ENCODE measurements around the gene TRIM5. TPM values are rescaled to one million over a fixed set of nuclear protein-coding genes. Genes with fewer than 3 reads are reported as not detected.

The TRIM5 gene
- total RNA-seq, 2 experiments from 2014 or later = 5.9 to 8.0 TPM

GRCh38 chr11:5626196-5626595 is 58.7 kb downstream of the TRIM5 start:
- ATAC-seq (ENCODE audit: poor library complexity) = no peak
- no peaks in the 10 kb centered on the region for H3K27me3 Mint-ChIP-seq
- intact Hi-C loops (cut with DNase I, micrococcal nuclease) = loop anchor here in 1 of 2 experiments (5.0 to 10.0 kb wide), 2 partner anchors 56 to 609 kb away; partner anchors contain the start of genes CNGA4 and FHIP1B

GRCh38 chr11:5625281-5625680 is 59.6 kb downstream of the TRIM5 start:
- H3K4me3 ChIP-seq (ENCODE audit: low read length) = peak overlapping the region; percentile 63
- H3K27ac Mint-ChIP-seq = peak overlapping the region; percentile 84
- CTCF ChIA-PET = interaction anchor here (1.3 to 1.8 kb wide), 2 partner anchors 25 to 59 kb away, joined by 3 to 4 read pairs; partner anchors contain the start of gene TRIM5
- intact Hi-C loops (cut with DNase I, micrococcal nuclease) = loop anchor here (2.0 to 10.0 kb wide), 3 partner anchors 57 to 610 kb away; partner anchors contain the start of genes CNGA4 (in 1 of the 2), FHIP1B (in 1 of the 2) and TRIM5 (in 1 of the 2)
- H3K4me1 ChIP-seq (ENCODE audit: insufficient read depth, low read length) = peaks cover 27% of the 10 kb centered on the region
- peak overlapping the region; percentile 90 for H3K4me3 Mint-ChIP-seq
- peak overlapping the region; percentile 43 to 50 for H3K27ac ChIP-seq (ENCODE audit: low read depth in 1 of 2, low read length in 2 of 2)
- no peaks in the 10 kb centered on the region for H3K36me3 ChIP-seq (ENCODE audit: insufficient read depth, low read length)
- H3K4me1 Mint-ChIP-seq (ENCODE audit: low read depth) = peaks cover 57% of the 10 kb centered on the region
- no peaks in the 10 kb centered on the region for H3K27me3 ChIP-seq (ENCODE audit: control insufficient read depth in 1 of 2, insufficient read depth in 2 of 2, low read length in 2 of 2)
- no peaks in the 10 kb centered on the region for H3K9me3 ChIP-seq (ENCODE audit: control insufficient read depth in 1 of 2, insufficient read depth in 1 of 2, low read length in 2 of 2)
- TF ChIP-seq CTCF (IDR thresholded peaks at IDR 0.05) = no peak
- no peaks in the 10 kb centered on the region for H3K27me3 Mint-ChIP-seq
- H3K36me3 Mint-ChIP-seq (ENCODE audit: low read depth) = peaks cover 5% of the 10 kb centered on the region
- peak in 2 of 14 experiments; percentile 9 to 10 for DNase-seq
- H3K9me3 Mint-ChIP-seq = no peaks in the 10 kb centered on the region
- POLR2A ChIA-PET = interaction anchor here (1.0 to 1.3 kb wide), 2 partner anchors 59 to 64 kb away, joined by 6 to 11 read pairs; partner anchors contain the start of genes TRIM22 and TRIM5
- ATAC-seq (ENCODE audit: poor library complexity) = no peak

More at GRCh38 chr11:5626196-5626595, 58.7 kb downstream of the TRIM5 start:
- Histone ChIP-seq H3K9me3 (ENCODE audit: control insufficient read depth in 1 of 2, insufficient read depth in 1 of 2, low read length in 2 of 2) (no peaks in the 10 kb centered on the region), H3K27me3 (ENCODE audit: control insufficient read depth in 1 of 2, insufficient read depth in 2 of 2, low read length in 2 of 2) (no peaks in the 10 kb centered on the region), H3K36me3 (ENCODE audit: insufficient read depth, low read length) (no peaks in the 10 kb centered on the region), H3K4me1 (ENCODE audit: insufficient read depth, low read length) (peaks cover 27% of the 10 kb centered on the region), H3K27ac (ENCODE audit: low read depth in 1 of 2, low read length in 2 of 2) (no peak overlapping the region), H3K4me3 (ENCODE audit: low read length) (no peak overlapping the region)
- peak overlapping the region; percentile 90 for H3K4me3 Mint-ChIP-seq
- CTCF ChIA-PET = interaction anchor here (1.8 kb wide), 1 partner anchor 26 kb away, joined by 4 read pairs; no protein-coding TSS in a partner anchor
- peaks cover 66% of the 10 kb centered on the region for H3K4me1 Mint-ChIP-seq (ENCODE audit: low read depth)
- H3K36me3 Mint-ChIP-seq (ENCODE audit: low read depth) = peaks cover 9% of the 10 kb centered on the region
- TF ChIP-seq CTCF (IDR thresholded peaks at IDR 0.05) = no peak
- no peaks in the 10 kb centered on the region for H3K9me3 Mint-ChIP-seq
- DNase-seq = no peak
- H3K27ac Mint-ChIP-seq = peak overlapping the region; percentile 84
- POLR2A ChIA-PET = no interaction called here

- Mint-ChIP-seq H3K4me3 (peak within 1 kb of the TSS; percentile 90), H3K4me1 (ENCODE audit: low read depth) (peaks cover 53% of the 10 kb centered on the region), H3K27me3 (no peaks in the 10 kb centered on the region), H3K27ac (peak within 1 kb of the TSS; percentile 84), H3K9me3 (no peaks in the 10 kb centered on the region), H3K36me3 (ENCODE audit: low read depth) (peaks cover 5% of the 10 kb centered on the region)
- intact Hi-C loops (cut with DNase I, micrococcal nuclease) = loop anchor here (2.0 to 10.0 kb wide), 4 partner anchors 58 to 610 kb away; partner anchors contain the start of genes CNGA4 (in 1 of the 2), FHIP1B (in 1 of the 2) and TRIM5 (in 1 of the 2)
- peak; percentile 98 for ATAC-seq (ENCODE audit: poor library complexity)
- H3K4me1 ChIP-seq (ENCODE audit: insufficient read depth, low read length) = peaks cover 27% of the 10 kb centered on the region
- no peaks in the 10 kb centered on the region for H3K27me3 ChIP-seq (ENCODE audit: control insufficient read depth in 1 of 2, insufficient read depth in 2 of 2, low read length in 2 of 2)
- H3K27ac ChIP-seq (ENCODE audit: low read depth in 1 of 2, low read length in 2 of 2) = peak within 1 kb of the TSS; percentile 43 to 50
- H3K4me3 ChIP-seq (ENCODE audit: low read length) = peak within 1 kb of the TSS; percentile 63
- ChIA-PET POLR2A (interaction anchor here (1.0 to 1.3 kb wide), 2 partner anchors 60 to 65 kb away, joined by 6 to 11 read pairs; partner anchors contain the start of genes TRIM22 and TRIM5), CTCF (interaction anchor here (1.3 to 1.8 kb wide), 2 partner anchors 25 to 60 kb away, joined by 3 to 4 read pairs; partner anchors contain the start of gene TRIM5)
- DNase-seq = peak; percentile 18 to 87 (median 47)
- TF ChIP-seq CTCF (IDR thresholded peaks at IDR 0.05) = no peak
- no peaks in the 10 kb centered on the region for H3K36me3 ChIP-seq (ENCODE audit: insufficient read depth, low read length)
- no peaks in the 10 kb centered on the region for H3K9me3 ChIP-seq (ENCODE audit: control insufficient read depth in 1 of 2, insufficient read depth in 1 of 2, low read length in 2 of 2)
Measured at GRCh38 chr11:5624489-5625279, 60.2 kb downstream of the TRIM5 start, which contains the start of gene TRIM34. Gene TRIM34 (plus strand): TSS chr11:5625001. CDS start chr11:5632332, 7,331 bp downstream.
